Neural progenitor cell (in vitro differentiated cells): Measurements from ENCODE around the gene GPX8.
A peak's percentile ranks its signal among the peaks of the same experiment; 100 is the strongest.

ENCODE experiments used
- CTCF ChIP-seq: fragments of 200-600 bp; sonication (generic); IDR thresholded peaks from 2 replicates; pipeline ENCODE4 v1.5.1; 2017; ENCODE audit warnings: antibody characterized with exemption, mild to moderate bottlenecking
- EZH2 ChIP-seq: fragments of 200-600 bp; sonication (generic); IDR thresholded peaks from 2 replicates; pipeline ENCODE4 v1.6.1; 2017; ENCODE audit warnings: antibody characterized with exemption, mild to moderate bottlenecking, moderate library complexity
- EZH2phosphoT487 ChIP-seq: fragments of 200-600 bp; sonication (generic); IDR thresholded peaks from 2 replicates; pipeline ENCODE4 v1.6.1; 2017; ENCODE audit warnings: antibody characterized with exemption

GRCh38 chr5:55173687-55174230 lies 13.8 kb downstream of the GPX8 start:
- TF ChIP-seq CTCF = no peak
- peak; percentile 65 for TF ChIP-seq EZH2
- no peak for TF ChIP-seq EZH2phosphoT487
